HUES48 (cell line): ENCODE measurements around the gene MLEC.

Source experiments
- H3K27ac ChIP-seq: one replicate; pipeline ENCODE4 v1.7.0; 2013; ENCODE audit warnings: low read depth, low read length, inconsistent platforms
- H3K27me3 ChIP-seq: 2 replicates; pipeline ENCODE4 v1.6.1; 2013; ENCODE audit warnings: mild to moderate bottlenecking, low read length; ENCODE audit not compliant: control insufficient read depth, insufficient read depth
- H3K36me3 ChIP-seq: 2 replicates; pipeline ENCODE4 v1.6.1; 2013; ENCODE audit warnings: low read length; ENCODE audit not compliant: control insufficient read depth, insufficient read depth
- H3K4me1 ChIP-seq: 2 replicates; pipeline ENCODE4 v1.6.1; 2013; ENCODE audit warnings: mild to moderate bottlenecking, low read length; ENCODE audit not compliant: control insufficient read depth, insufficient read depth
- H3K4me3 ChIP-seq: 2 replicates; pipeline ENCODE4 v1.5.1; 2013; ENCODE audit warnings: mild to moderate bottlenecking, low read depth, low read length
- H3K9ac ChIP-seq: 2 replicates; pipeline ENCODE4 v1.6.1; 2013; ENCODE audit warnings: mild to moderate bottlenecking, low read depth, low read length, moderate library complexity
- H3K9me3 ChIP-seq: 2 replicates; pipeline ENCODE4 v1.6.1; 2013; ENCODE audit warnings: low read length; ENCODE audit not compliant: control insufficient read depth, insufficient read depth

Gene MLEC

GRCh38 chr12:120711411-120711810, 24.5 kb downstream of the MLEC start:
- H3K27me3 ChIP-seq: no peaks in the 10 kb centered on the region
- no peak overlapping the region for H3K27ac ChIP-seq

GRCh38 chr12:120712610-120713009, 25.7 kb downstream of the MLEC start:
- Histone ChIP-seq H3K9me3 (no peaks in the 10 kb centered on the region), H3K4me3 (no peak overlapping the region), H3K9ac (no peak overlapping the region), H3K36me3 (peaks cover 51% of the 10 kb centered on the region), H3K4me1 (peaks cover 21% of the 10 kb centered on the region), H3K27me3 (no peaks in the 10 kb centered on the region), H3K27ac (no peak overlapping the region)

More at GRCh38 chr12:120711411-120711810, 24.5 kb downstream of the MLEC start:
- no peaks in the 10 kb centered on the region for H3K9me3 ChIP-seq
- H3K36me3 ChIP-seq: peaks cover 40% of the 10 kb centered on the region
- peak overlapping the region; percentile 84 for H3K4me3 ChIP-seq
- H3K4me1 ChIP-seq: peaks cover 21% of the 10 kb centered on the region
- H3K9ac ChIP-seq: no peak overlapping the region; the same call in 1 of the 2 replicates

- no peaks in the 10 kb centered on the region for H3K27me3 ChIP-seq
- peaks cover 62% of the 10 kb centered on the region for H3K36me3 ChIP-seq
- no peak overlapping the region for H3K27ac ChIP-seq
- no peaks in the 10 kb centered on the region for H3K9me3 ChIP-seq
- peaks cover 21% of the 10 kb centered on the region for H3K4me1 ChIP-seq
- no peak overlapping the region for H3K4me3 ChIP-seq
- H3K9ac ChIP-seq: no peak overlapping the region
Observed at GRCh38 chr12:120713861-120714482, 27.0 kb downstream of the MLEC start.

- H3K4me3 ChIP-seq: no peak overlapping the region
- no peak overlapping the region for H3K9ac ChIP-seq
- H3K9me3 ChIP-seq: no peaks in the 10 kb centered on the region
- peaks cover 92% of the 10 kb centered on the region for H3K36me3 ChIP-seq
- H3K27ac ChIP-seq: no peak overlapping the region
- no peaks in the 10 kb centered on the region for H3K27me3 ChIP-seq
- H3K4me1 ChIP-seq: no peaks in the 10 kb centered on the region
Observed at GRCh38 chr12:120718055-120718454, 31.1 kb downstream of the MLEC start.

GRCh38 chr12:120719072-120719471, 32.1 kb downstream of the MLEC start:
- Histone ChIP-seq H3K9ac (no peak overlapping the region), H3K4me1 (no peaks in the 10 kb centered on the region), H3K36me3 (peaks cover 93% of the 10 kb centered on the region), H3K27ac (no peak overlapping the region), H3K27me3 (no peaks in the 10 kb centered on the region), H3K4me3 (no peak overlapping the region), H3K9me3 (no peaks in the 10 kb centered on the region)

GRCh38 chr12:120719496-120720233, 32.7 kb downstream of the MLEC start:
- Histone ChIP-seq H3K9ac (no peak overlapping the region), H3K36me3 (peaks cover 89% of the 10 kb centered on the region), H3K27ac (no peak overlapping the region), H3K4me3 (no peak overlapping the region), H3K4me1 (peaks cover 2% of the 10 kb centered on the region; the same call in 1 of the 2 replicates), H3K27me3 (no peaks in the 10 kb centered on the region), H3K9me3 (no peaks in the 10 kb centered on the region)

- H3K9ac ChIP-seq: no peak overlapping the region
- no peaks in the 10 kb centered on the region for H3K27me3 ChIP-seq
- no peaks in the 10 kb centered on the region for H3K9me3 ChIP-seq
- H3K36me3 ChIP-seq: peaks cover 83% of the 10 kb centered on the region
- no peak overlapping the region for H3K27ac ChIP-seq
- no peak overlapping the region for H3K4me3 ChIP-seq
- peaks cover 8% of the 10 kb centered on the region; the same call in 1 of the 2 replicates for H3K4me1 ChIP-seq
Observed at GRCh38 chr12:120720234-120720986, 33.5 kb downstream of the MLEC start.

- H3K4me3 ChIP-seq: no peak overlapping the region
- H3K27me3 ChIP-seq: 0 out of 2 replicates have a peak, but pooled peaks cover 3% of the 10 kb centered on the region
- peaks cover 9% of the 10 kb centered on the region; the same call in 1 of the 2 replicates for H3K4me1 ChIP-seq
- H3K9me3 ChIP-seq: no peaks in the 10 kb centered on the region
- no peak overlapping the region for H3K9ac ChIP-seq
- peaks cover 76% of the 10 kb centered on the region for H3K36me3 ChIP-seq
- no peak overlapping the region for H3K27ac ChIP-seq
Observed at GRCh38 chr12:120720987-120721801, 34.2 kb downstream of the MLEC start.

- Histone ChIP-seq H3K9me3 (no peaks in the 10 kb centered on the region), H3K4me3 (no peak overlapping the region), H3K27me3 (0 out of 2 replicates have a peak, but pooled peaks cover 6% of the 10 kb centered on the region), H3K36me3 (peaks cover 70% of the 10 kb centered on the region), H3K4me1 (peaks cover 9% of the 10 kb centered on the region; the same call in 1 of the 2 replicates), H3K9ac (no peak overlapping the region), H3K27ac (no peak overlapping the region)
Observed at GRCh38 chr12:120721866-120722265, 34.9 kb downstream of the MLEC start.

- H3K27ac ChIP-seq: no peak overlapping the region
- H3K4me1 ChIP-seq: peaks cover 9% of the 10 kb centered on the region; the same call in 1 of the 2 replicates
- no peak overlapping the region for H3K9ac ChIP-seq
- peaks cover 64% of the 10 kb centered on the region for H3K36me3 ChIP-seq
- H3K4me3 ChIP-seq: no peak overlapping the region
- no peaks in the 10 kb centered on the region for H3K9me3 ChIP-seq
- H3K27me3 ChIP-seq: 0 out of 2 replicates have a peak, but pooled peaks cover 6% of the 10 kb centered on the region
Observed at GRCh38 chr12:120722784-120723183, 35.8 kb downstream of the MLEC start.
